Skin of body (tissue), 2 donors: ENCODE data around the gene PTPRS. TPM values are rescaled to one million over a fixed set of nuclear protein-coding genes. Genes with fewer than 3 reads are reported as not detected.
"Not testable (repeated sequence)": the region's sequence is repeated elsewhere in the genome, so short reads cannot be mapped to it uniquely, and the experiment has no call there.

ENCODE experiments used
- DNase-seq: peaks from one replicate; lab custom pipeline; 2025; lab: John Stamatoyannopoulos, UW
- total RNA-seq: library from RNA; depleted of rRNA; stranded (reverse); fragments of >200 nt; gene quantifications from one replicate; pipeline ENCODE4 v1.2.3, GENCODE V29; 2014

The PTPRS gene
- total RNA-seq = 80.4 TPM

DNA sequence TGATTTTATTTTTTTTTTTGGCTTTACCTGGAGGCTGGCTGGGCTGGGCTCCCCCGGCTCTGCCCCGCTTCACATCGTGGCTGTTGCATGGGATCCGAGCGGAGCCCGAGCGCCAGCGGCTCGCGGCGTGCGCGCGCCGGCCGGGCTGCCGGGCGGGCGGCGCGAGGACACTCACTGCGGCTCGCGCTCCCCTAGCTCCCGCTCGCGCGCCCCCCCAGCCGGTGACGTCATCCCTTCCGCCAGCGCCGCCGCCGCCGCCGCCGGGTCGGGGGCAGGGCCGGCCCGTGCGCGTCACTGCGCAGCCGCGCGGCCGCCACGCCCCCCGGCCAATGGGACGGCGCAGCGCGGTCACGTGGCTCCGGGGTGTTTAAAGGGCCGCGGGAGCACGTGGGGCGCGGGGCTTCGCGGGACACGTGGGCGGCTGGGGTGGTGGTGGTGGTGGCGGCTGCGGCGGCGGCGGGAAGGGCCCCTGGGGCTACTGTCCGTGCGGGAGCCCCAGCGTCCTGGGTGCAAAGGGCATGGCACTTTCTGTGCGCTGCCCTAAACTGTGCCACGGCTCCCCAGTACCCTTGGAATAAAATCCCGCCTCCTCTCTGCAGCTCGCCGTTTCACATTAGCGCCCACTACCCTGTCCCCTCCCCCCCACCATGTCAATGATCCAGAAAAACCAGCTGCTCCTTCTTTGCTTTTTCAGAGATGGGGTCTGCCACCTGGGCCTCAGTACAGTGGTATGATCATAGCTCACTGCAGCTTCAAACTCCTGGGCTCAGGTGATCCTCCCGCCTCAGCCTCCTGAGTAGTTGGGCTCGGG is at the start of gene PTPRS:
Gene PTPRS, minus strand, starts transcription at position 176 of the 811 bp plus-strand sequence. CDS start 54,672 bp downstream, outside the sequence.
- DNase-seq = peak; percentile 43

DNA sequence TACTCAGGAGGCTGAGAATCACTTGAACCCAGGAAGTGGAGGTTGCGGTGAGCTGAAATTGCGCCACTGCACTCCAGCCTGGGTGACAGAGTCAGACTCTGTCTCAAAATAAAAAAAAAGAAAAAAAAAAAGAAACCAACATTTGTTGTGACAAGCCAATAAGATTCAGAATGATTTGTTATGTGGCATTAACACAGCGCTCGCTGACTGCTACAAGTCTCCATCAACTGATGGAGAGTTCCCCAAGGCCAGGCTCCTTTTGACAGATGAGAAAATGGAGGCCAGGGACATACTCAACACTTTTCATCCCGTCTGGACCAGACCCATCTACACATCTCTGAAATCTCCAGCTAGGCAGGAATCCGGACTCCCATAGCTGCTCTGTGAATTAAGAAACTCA is 48.7 kb upstream of the PTPRS start:
- DNase-seq = no peak

DNA sequence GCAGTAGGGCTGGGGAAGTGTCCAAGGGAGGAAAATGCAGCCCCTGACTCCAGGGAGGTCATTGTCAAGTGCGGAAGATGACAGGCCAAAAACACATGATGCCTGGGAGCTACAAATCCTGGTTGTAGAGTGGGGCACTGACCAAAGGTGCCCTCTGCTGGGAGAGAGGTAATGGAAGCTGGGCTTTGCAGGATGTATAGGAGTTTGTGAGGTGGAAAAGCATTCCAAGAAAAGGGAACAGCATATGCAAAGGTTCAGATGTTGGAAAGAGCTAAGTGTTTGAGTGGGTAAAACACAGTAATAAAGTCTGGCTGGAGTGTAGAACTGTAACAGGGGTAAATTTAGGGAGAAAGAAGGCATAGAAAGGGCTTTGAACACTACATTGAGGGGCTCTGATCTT is 46.9 kb upstream of the PTPRS start:
- no peak for DNase-seq

DNA sequence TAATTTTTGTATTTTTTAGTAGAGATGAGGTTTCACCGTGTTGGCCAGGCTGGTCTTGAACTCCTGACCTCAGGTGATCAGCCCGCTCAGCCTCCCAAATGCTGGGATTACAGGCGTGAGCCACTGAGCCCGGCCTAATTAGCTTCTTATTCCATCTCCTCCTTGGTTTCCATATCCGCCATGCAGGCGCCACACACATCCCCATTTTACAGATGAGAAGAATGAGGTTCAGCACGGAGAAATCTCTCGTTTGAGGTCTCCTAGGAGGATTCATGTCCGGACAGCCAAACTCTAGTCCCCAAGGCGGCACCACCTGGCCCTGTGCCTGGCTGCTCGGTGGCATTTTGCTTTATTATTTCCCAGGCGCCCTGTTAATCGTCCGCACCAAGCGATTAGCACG is 46.2 kb upstream of the PTPRS start:
- DNase-seq = no peak

DNA sequence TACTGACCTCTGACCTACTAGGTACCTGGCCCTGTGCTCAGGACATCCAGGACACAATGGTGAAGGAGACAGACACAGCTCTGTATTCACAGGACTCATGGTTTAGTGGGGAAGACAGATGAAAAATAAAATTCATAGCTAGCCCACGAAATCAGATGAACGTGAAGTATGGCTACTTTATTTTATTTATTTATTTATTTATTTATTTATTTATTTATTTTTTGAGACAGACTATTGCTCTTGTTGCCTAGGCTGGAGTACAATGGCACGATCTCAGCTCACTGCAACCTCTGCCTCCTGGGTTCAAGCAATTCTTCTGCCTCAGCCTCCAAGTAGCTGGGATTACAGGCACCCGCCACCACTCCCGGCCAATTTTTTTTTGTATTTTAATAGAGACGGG is 40.6 kb upstream of the PTPRS start:
- not testable (repeated sequence) for DNase-seq

DNA sequence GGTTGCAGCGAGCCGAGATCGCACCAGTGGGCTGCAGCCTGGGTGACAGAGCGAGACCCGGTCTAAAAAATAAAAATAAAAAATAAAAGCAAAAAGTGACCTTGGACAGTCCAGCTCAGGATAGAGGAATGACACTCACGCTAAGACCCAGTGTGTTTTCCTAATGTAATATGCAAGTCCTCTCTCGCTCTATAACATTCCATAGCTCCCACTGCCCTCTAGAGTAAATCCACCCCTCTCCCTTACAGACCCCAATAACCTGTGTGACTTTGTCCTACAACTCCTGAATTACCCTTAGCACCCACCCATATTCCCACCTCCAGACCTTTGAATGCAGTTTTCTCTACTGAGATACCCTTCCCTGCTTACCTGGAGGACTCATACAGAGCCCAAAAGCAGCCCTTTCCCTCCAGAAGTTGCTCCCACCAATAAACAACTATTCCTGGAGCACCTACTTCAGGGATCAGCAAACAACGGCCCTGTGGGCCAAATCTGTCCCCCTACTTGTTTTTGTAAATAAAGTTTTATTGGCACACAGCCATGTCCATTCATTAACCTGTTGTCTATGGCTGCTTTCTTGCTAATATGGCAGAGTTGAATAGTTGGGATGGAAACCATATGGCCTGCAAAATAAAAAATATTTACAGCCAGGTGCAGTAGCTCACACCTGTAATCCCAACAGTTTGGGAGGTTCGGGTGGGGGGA is 39.8 kb upstream of the PTPRS start:
- DNase-seq = no peak

DNA sequence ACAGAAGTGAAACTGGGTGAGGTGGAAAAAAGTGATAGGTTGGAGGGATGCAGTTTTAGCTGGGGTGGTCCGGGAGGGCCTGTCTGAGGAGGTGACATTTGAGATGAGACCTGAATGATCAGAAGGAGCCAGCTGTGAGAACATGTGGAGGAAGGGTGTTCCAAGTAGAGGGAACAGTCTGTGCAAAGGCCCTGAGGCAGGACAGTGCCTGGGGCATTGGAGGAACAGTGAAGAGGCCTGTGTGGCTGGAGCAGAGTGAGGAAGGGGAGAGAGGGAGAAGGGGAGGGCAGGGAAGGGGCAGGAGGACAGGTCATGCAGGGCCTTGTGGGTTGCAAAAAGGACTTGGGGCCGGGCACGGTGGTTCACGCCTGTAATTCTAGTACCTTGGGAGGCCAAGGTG is 36.3 kb upstream of the PTPRS start:
- no peak for DNase-seq

DNA sequence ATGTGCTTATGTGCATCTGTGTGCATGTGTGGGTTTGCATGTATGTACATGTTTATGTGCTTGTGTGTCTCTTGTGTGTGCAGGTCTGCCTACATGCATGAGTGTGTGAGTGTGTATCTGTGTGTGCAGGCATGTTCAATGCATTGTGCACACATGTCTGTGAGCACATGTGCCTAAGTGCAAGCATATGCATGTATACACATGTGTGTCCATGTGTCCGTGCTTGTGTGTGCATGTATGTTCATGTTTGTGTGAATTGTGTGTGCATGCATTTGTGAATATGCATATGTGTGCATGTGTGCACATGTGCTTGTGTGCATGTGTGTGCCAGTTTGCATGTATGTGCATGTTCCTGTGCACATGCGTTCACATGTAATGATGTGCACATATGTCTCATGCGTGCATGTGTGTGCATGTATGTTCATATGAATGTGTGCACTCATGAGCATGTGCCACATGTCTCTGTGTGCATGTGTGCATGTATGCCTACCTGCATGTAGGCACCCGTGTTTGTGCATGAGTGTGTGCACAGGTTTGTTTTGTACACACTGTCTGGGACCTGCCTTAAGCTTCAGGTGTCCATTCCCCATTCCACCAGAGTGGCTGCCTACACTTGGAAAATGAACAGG is 32.1 kb upstream of the PTPRS start:
- DNase-seq = no peak

DNA sequence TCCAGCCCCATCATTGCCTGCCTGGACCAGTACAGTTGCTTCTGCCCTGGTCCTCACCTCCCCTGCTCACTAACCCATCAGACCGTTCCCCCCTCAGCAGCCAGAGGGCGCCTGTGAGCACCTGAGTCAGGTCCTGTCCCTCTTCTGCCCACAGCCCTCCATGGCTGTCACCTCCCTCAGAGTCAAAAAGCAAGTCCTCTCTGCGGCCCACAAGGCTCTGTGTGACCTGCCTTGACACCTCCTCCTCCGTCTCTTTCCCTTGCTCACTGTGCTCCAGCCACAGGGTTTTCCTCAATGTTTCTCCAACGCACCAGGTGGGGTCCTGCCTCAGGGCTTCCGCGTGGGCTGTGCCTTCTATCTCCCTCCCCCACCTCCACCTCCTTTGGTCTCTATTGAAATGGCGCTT is 29.4 kb upstream of the PTPRS start:
- no peak for DNase-seq

DNA sequence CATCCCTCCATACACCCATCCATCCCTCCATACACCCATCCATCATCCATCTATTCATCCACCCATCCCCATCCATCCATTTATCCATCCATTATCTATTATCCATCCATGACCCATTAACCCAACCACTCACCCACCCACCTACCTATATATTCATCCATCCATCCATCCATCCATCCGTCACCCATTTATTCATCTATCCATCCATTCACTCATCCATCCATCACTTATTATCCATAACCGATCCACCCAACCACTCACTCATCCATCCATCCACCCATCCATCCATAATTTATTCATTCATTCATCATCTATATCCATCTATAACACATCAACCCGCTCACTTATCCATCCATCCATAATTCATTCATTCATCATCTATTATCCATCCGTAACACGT is 28.7 kb upstream of the PTPRS start:
- no peak for DNase-seq

DNA sequence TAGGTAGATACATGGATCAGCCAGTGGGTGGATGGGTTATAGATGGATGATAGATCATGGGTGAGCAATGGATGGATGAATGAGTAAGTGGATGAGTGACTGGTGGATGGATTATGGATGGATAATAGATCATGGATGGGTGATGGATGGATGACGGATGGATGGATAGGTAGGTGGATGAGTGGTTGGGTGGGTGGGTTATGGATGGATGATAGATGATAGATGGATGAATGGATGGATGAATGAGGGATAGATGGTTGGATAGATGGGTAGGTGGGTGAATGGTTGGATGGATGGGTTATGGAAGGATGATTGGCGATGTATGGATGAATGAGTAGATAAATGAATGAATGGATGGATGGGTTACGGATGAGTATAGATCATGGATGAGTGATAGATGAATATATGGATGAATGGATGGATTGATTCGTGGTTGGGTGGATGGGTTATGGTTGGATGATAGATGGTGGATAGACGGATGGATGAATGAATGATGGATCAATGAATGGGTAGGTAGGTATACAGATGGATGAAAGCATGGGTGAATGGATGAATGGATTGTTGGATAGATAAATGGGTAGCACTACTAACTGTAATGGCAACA is 27.0 kb upstream of the PTPRS start:
- no peak for DNase-seq

DNA sequence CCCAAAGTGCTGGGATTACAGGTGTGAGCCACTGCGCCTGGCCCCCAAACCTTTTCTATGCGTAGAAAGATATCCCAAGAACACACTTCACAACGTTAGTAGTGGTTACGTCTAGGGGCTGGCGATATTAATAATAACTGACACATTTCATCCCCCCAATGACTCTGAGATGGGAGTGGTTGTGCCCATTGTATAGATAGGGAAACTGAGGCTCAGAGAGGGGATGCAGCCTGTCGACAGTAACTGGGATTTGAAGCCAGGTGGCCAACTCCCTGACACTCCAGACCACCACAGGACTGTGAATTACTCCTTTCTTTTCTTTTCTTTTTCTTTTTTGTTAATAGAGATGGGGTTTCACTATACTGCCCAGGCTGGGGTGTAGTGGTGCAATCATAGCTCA is 25.3 kb upstream of the PTPRS start:
- no peak for DNase-seq

DNA sequence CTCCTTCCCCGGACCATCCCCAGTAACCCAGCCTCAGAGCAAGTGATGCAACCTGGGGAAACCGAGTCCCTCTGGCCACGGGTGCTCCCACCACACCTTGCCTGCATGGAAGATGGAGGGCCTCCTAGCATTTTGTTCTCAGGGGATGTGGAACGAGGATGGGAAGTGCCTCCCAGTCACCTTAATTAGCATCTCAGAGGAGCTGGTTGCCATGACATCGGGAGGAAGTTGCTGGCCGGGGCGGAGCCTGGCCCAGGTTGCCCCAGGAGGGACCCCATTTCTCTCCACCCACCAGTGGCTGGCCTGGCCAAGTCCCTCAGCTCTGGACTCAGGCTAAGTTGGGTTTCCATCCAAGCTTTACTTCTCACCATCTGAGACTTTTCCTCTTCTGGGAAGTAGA is 24.1 kb upstream of the PTPRS start:
- no peak for DNase-seq

DNA sequence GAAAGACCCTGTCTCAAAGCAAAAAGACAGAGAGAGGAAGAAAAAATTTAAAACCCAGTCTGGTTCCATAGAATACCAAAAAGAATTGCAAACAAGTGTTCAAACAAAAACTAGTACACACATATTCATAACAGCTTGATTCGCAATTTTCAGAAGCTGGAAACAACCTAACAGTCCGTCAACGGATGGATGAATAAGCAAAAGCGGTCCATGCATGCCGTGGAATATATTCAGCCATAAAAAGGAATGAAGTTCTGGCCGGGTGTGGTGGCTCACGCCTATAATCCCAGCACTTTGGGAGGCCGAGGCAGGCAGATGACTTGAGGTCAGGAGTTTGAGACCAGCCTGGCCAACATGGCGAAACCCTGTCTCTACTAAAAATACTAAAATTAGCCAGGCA is 21.2 kb upstream of the PTPRS start:
- not testable (repeated sequence) for DNase-seq

DNA sequence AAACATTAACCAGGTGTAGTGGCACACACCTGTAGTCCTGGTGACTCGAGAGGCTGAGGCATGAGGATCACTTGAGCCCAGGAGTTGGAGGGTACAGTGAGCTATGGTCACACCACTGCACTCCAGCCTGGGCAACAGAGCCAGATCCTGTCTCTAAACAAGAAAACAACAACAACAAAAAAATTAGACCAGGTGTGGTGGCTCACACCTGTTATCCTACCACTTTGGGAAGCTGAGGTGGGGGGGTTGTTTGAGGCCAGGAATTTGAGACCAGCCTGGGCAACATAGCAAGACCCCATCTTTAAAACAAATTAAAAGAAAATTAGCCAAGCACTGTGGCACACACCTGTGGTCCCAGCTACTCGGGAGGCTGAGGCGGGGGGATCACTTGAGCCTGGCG is 20.8 kb upstream of the PTPRS start:
- no peak for DNase-seq

DNA sequence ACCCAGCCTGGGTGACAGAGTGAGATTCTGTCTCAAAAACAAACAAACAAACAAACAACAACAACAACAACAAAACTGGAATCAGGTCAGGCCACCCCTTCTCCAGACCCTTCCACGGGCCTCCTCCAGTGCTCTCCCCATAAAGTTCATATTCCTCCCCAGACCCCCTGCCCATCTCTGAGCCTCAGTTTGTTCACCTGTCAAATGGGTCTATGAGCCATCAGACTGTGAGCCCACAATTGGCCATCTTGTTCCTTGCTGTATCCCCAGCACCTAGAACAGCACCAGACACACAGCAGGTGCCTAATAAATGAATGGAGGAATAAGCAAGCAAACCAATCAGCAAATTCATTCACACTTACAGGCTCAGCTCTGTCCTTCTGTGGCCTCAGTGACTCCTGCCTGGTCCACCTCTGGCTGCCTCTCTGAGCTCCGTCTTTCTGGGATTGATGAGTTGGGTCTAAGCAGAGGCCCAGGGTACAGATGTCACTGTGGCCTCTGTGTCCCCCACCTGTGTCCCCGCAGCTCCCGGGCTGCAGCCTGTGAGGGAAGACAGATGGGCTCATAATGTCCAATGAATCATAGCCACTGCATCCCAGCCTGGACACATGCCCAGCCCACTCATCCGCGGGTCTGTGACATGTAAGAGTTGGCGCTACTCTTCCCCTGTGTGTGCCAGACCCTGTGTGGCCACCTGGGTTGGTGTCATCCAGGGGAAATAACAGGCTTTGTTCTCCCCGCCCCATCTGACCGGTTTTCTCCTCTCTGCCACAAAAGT is 19.6 kb upstream of the PTPRS start:
- DNase-seq = no peak

DNA sequence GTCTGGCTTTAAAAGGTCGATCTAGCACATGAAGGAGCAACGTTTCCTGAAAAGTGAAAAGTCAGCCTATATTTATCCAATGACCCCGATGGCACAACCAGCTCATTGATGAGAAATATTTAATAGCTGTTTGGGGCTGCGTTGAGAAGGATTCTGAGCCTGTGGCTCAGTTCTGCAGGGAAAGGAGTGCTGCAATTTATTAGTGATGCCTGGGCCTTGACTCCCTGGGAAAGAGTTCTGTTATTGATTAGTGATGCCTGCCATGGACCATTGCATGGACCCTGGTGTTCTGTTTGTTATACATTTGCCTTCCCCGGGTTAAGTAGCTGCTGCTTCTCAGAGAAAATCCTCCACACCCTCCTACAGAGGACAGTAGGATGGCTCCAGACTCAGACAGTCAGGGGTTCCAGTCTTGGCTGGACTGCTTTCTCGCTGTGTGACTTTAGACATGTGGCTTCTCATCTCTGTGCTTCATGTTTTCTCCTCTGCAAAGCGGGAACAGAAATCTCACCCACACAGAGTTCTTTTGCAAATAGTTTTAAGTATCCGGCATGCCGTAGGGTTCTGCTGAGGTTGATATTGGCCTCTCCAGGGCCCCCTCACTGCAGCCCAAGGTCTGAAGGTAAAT is 17.7 kb upstream of the PTPRS start:
- DNase-seq = no peak

DNA sequence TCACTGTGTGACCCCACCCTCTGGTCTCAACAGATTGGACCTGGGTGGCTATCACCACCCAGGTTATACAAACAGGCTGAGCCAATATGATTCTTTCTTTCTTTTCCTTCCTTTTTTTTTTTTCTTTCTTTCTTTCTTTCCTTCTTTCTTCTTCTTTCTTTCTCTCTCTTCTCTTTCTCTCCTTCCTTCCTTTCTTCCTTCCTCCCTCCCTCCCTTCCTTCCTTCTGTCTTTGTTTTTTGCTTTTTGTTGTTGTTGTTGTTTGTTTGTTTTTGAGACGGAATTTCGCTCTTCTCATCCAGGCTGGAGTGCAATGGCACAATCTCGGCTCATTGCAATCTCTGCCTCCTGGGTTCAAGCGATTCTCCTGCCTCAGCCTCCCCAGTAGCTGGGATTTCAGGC is 17.0 kb upstream of the PTPRS start:
- no peak for DNase-seq

DNA sequence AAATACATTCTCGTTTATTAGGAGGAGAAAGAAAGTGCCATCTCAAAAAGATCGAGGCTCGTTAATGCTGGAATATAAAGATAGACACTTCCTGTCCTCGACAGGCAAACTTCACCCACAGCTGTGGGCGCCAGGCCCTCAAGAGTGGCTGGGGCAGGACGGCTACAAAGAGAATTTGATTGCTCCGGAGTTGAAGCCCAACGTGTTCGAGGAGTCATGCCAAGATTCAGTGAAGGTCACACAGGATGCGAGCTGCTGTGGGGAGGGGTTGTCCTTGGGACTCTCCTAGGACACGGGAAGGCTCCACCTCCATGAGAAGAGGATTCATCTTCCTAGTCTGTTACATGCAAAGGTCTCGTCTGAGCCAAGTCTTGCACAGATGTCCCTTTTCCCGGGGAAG is 16.3 kb upstream of the PTPRS start:
- DNase-seq = no peak

DNA sequence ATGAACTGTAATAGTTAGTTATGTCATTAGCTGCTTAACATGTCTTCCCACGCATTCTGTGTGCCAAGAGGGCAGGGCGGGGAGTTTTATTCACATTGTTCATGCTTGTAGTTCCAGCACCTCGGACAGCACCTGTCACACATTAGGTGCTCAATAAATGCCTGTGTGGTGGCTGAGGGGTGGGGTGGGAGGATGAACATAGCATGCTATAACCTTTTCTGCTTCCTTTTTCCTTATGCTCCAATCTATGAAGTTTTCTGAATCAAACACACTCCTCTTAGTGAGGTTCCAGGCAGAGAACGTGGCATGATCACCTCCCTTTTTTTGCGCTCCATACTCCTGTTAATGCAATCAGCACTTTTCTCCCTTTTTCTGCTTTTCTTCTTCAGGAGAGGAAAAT is 15.8 kb upstream of the PTPRS start:
- DNase-seq = no peak

DNA sequence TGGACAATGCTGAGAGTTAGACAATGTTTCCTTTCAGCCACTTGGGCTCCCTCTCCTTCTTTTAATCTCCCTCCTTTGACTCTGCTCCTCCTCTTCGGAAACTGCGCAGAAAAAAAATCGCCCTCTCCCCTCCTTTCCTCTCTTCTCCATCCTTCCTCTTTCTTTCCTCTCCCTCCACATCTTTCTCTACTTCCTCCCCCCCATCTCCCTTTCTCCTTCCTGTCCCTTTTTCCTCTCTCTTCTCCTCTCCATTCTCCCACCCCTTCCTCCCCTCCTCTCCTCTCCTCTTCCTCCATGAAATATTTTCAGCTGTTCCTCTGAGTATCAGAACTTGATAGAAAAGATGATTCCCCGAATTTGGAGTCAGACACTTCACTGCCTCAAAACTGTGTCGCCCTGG is 15.1 kb upstream of the PTPRS start:
- no peak for DNase-seq
